Panc1 (cell line): ENCODE data around the gene MAPK13. TPM values are rescaled to one million over a fixed set of nuclear protein-coding genes. Genes with fewer than 3 reads are reported as not detected.

Experiments
- ATAC-seq: fragments of 200-7000 bp; cut with Tn5 transposase; 2 replicates; pipeline ENCODE4 v1.9.1; 2020; ENCODE audit warnings: mild to moderate bottlenecking, moderate library complexity
- BruUV-seq: library from RNA; stranded (reverse); fragments of 400-500 nt; replicated peaks from 2 replicates; lab custom pipeline; 2021; lab: Mats Ljungman, UMichigan
- CTCF ChIA-PET: fragments of 300-600 bp; sonication (Branson Sonifier 250); formaldehyde crosslinking; loops from one replicate; lab custom pipeline; 2022; ENCODE audit warnings: antibody characterized with exemption; lab: Charles Lee
- POLR2A ChIA-PET: fragments of 300-600 bp; sonication (Branson Sonifier 250); formaldehyde crosslinking; loops from one replicate; lab custom pipeline; 2022; ENCODE audit warnings: antibody characterized with exemption; lab: Charles Lee
- DNase-seq: peaks from one replicate; pipeline ENCODE4 v3.0.0-alpha.2; 2010; ENCODE audit warnings: low read depth, low spot score
- H3K27ac ChIP-seq: 2 replicates; pipeline ENCODE4 v1.5.1; 2011; ENCODE audit warnings: mild to moderate bottlenecking, low read length, inconsistent platforms
- H3K27me3 ChIP-seq: fragments of 200-500 bp; sonication (Bioruptor generic); 2 replicates; pipeline ENCODE4 v1.6.0; 2014; ENCODE audit warnings: low read length, inconsistent platforms; ENCODE audit not compliant: control insufficient read depth, insufficient read depth
- H3K36me3 ChIP-seq: fragments of 200-500 bp; sonication (Bioruptor generic); 2 replicates; pipeline ENCODE4 v1.5.1; 2014; ENCODE audit warnings: inconsistent platforms, mild to moderate bottlenecking, low read length, moderate library complexity; ENCODE audit not compliant: control insufficient read depth, insufficient read depth
- H3K4me1 ChIP-seq: 2 replicates; pipeline ENCODE4 v1.5.1; 2011; ENCODE audit warnings: inconsistent platforms, mild to moderate bottlenecking, low read length, moderate library complexity; ENCODE audit not compliant: control insufficient read depth, insufficient read depth
- H3K4me3 ChIP-seq, 2 experiments: 2 replicates each; pipeline ENCODE4 v1.5.1; 2011 to 2012; ENCODE audit warnings: low read depth in 2 of 2, low read length in 2 of 2, mild to moderate bottlenecking in 2 of 2, inconsistent platforms in 1 of 2, moderate library complexity in 1 of 2
- H3K9me3 ChIP-seq: fragments of 200-500 bp; sonication (Bioruptor generic); 2 replicates; pipeline ENCODE4 v1.5.1; 2014; ENCODE audit warnings: low read depth, mild to moderate bottlenecking, inconsistent platforms, low read length, moderate library complexity; ENCODE audit not compliant: control insufficient read depth, insufficient read depth
- CTCF ChIP-seq: fragments of 450-650 bp; IDR thresholded peaks from 2 replicates; pipeline ENCODE4 v1.5.1; 2017; ENCODE audit warnings: mild to moderate bottlenecking
- POLR2AphosphoS5 ChIP-seq: IDR thresholded peaks from 2 replicates; pipeline ENCODE4 v1.6.1; 2012; ENCODE audit warnings: mild to moderate bottlenecking, low read depth, low read length, moderate library complexity
- REST ChIP-seq, 2 experiments: IDR thresholded peaks; 2 replicates each; pipeline ENCODE4 v1.6.1; 2011 to 2012; ENCODE audit warnings: low read depth in 2 of 2, control low read depth in 1 of 2, low read length in 1 of 2, mild to moderate bottlenecking in 1 of 2, moderate library complexity in 1 of 2; ENCODE audit not compliant: insufficient read depth in 1 of 2
- SIN3A ChIP-seq: IDR thresholded peaks from 2 replicates; pipeline ENCODE4 v1.6.1; 2012; ENCODE audit warnings: low read depth, mild to moderate bottlenecking, low read length, moderate library complexity, borderline replicate concordance; ENCODE audit not compliant: insufficient read depth
- TCF7L2 ChIP-seq: IDR thresholded peaks from 2 replicates; pipeline ENCODE4 v1.6.1; 2011; ENCODE audit warnings: mild to moderate bottlenecking, low read depth, low read length, inconsistent platforms
- in situ Hi-C: cut with HindIII; loops from 2 replicates; pipeline ENCODE4 v1.10.0; 2016; ENCODE audit warnings: low sequenced_read_pairs, low pct_unique_long_range_greater_than_20kb
- intact Hi-C: fragments of 100-400 bp; cut with micrococcal nuclease; formaldehyde crosslinking; loops from one replicate; pipeline ENCODE4 v1.10.0; 2022; ENCODE audit not compliant: unreplicated experiment
- total RNA-seq: library from RNA; stranded (reverse); gene quantifications from one replicate; pipeline ENCODE4 v1.2.1, GENCODE V29; 2021; ENCODE audit not compliant: unreplicated experiment

MAPK13 gene
- total RNA-seq, 1 experiment from 2014 or later, result 2.5 TPM

- TF ChIP-seq POLR2AphosphoS5, result no peak
- no peak for TF ChIP-seq REST (IDR thresholded peaks at IDR 0.05; ENCODE audit: insufficient read depth in 1 of 2, low read depth in 2 of 2, low read length in 1 of 2)
- TF ChIP-seq TCF7L2, result no peak
- no peak for TF ChIP-seq CTCF
- ChIA-PET POLR2A (interaction anchor here (0.6 kb wide), 1 partner anchor 89 kb away, joined by 6 read pairs; no protein-coding TSS in a partner anchor), CTCF (no interaction called here)
- in situ Hi-C loops, result no loop called here
- no peak for ATAC-seq
- no peak overlapping the region for H3K4me3 ChIP-seq
- no peaks in the 10 kb centered on the region for H3K27me3 ChIP-seq
- no peak for DNase-seq
- intact Hi-C loops, result no loop called here
- H3K4me1 ChIP-seq, result no peaks in the 10 kb centered on the region
- H3K27ac ChIP-seq, result no peak overlapping the region
- BruUV-seq, result no TSS peak
- H3K9me3 ChIP-seq, result no peaks in the 10 kb centered on the region
- no peaks in the 10 kb centered on the region for H3K36me3 ChIP-seq
These were observed 15.4 kb upstream of the MAPK13 start for GRCh38 chr6:36114798-36115408.

GRCh38 chr6:36115412-36115811, 14.9 kb upstream of the MAPK13 start:
- no peaks in the 10 kb centered on the region for H3K27me3 ChIP-seq
- ChIA-PET POLR2A (no interaction called here), CTCF (no interaction called here)
- no peak overlapping the region for H3K27ac ChIP-seq
- H3K4me3 ChIP-seq, result no peak overlapping the region
- DNase-seq (no peak), ATAC-seq (no peak)
- in situ Hi-C loops (no loop called here), intact Hi-C loops (no loop called here)
- H3K36me3 ChIP-seq, result no peaks in the 10 kb centered on the region
- no TSS peak for BruUV-seq
- TF ChIP-seq CTCF (no peak), TCF7L2 (no peak), SIN3A (no peak), POLR2AphosphoS5 (no peak), REST (IDR thresholded peaks at IDR 0.05; ENCODE audit: insufficient read depth in 1 of 2, low read depth in 2 of 2, low read length in 1 of 2) (no peak)
- H3K9me3 ChIP-seq, result no peaks in the 10 kb centered on the region
- no peaks in the 10 kb centered on the region for H3K4me1 ChIP-seq
